ENCODE measurements around the gene RBMS3. TPM values are rescaled to one million over a fixed set of nuclear protein-coding genes. Genes with fewer than 3 reads are reported as not detected.

The RBMS3 gene
- total RNA-seq, 6 donors from 2014 or later: 39.8 to 102 (median 57.2) TPM

GRCh38 chr3:29249829-29250345 lies 31.0 kb upstream of the RBMS3 start:
- Histone ChIP-seq H3K36me3 (no peaks in the 10 kb centered on the region), H3K27ac (no peak overlapping the region), H3K27me3 (no peaks in the 10 kb centered on the region), H3K4me3 (no peak overlapping the region), H3K4me1 (no peaks in the 10 kb centered on the region), H3K9me3 (no peaks in the 10 kb centered on the region)
- no peak for ATAC-seq (ENCODE audit: low FRiP score in 2 of 2)
- TF ChIP-seq POLR2AphosphoS5 (IDR thresholded peaks at IDR 0.05) (no peak), EP300 (IDR thresholded peaks at IDR 0.05) (no peak), POLR2A (IDR thresholded peaks at IDR 0.05) (no peak), CTCF (IDR thresholded peaks at IDR 0.05) (no peak)
- no peak for DNase-seq
- WGBS, 2 donors: 91 to 92% methylated on average over 6 of the region's 6 CpGs

DNA sequence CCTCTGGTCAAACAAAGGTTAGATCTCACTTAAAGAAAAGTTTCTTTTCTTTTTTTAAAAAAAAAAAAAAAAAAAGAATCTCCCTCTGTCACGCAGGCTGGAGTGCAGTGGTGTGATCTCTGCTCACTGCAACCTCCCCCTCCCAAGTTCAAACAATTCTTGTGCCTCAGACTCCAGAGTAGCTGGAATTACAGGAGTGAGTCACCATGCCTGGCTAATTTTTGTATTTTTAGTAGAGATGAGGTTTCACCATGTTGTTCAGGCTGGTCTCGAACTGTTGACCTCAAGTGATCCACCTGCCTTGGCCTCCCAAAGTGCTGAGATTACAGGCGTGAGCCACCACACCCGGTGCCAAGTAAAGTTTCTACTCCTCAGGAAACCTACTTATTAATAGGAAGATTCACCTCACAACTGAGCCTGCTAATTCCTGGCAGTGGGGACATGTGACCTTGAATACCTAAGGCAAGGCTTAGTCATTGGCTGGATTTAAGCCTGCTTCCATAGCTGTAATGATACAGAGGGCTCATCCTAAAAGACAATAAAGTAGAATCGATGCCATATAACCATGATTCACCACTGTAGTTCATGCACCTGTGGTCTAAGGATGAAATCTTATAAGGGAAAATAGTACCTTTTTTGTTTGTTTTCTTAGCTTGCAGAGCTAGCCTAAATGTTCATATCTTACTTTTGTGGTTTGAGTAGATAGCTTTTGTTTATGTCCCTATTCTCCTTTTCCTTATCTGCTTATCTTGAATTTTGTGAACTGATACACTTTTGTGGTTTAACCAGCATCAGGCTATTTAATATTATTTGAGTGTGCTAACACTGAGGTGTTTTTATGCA lies 24.8 kb upstream of the RBMS3 start:
- H3K27me3 ChIP-seq: no peaks in the 10 kb centered on the region
- H3K36me3 ChIP-seq: no peaks in the 10 kb centered on the region
- H3K4me3 ChIP-seq: no peak overlapping the region
- no peak for ATAC-seq (ENCODE audit: low FRiP score in 2 of 2)
- TF ChIP-seq EP300 (IDR thresholded peaks at IDR 0.05): no peak
- TF ChIP-seq CTCF (IDR thresholded peaks at IDR 0.05): no peak
- no peak for TF ChIP-seq POLR2AphosphoS5 (IDR thresholded peaks at IDR 0.05)
- no peak for TF ChIP-seq POLR2A (IDR thresholded peaks at IDR 0.05)
- no peak overlapping the region for H3K27ac ChIP-seq
- 89 to 93% methylated on average over 5 of the region's 5 CpGs for WGBS, 2 donors
- H3K9me3 ChIP-seq: no peaks in the 10 kb centered on the region
- DNase-seq: no peak
- H3K4me1 ChIP-seq: no peaks in the 10 kb centered on the region

DNA sequence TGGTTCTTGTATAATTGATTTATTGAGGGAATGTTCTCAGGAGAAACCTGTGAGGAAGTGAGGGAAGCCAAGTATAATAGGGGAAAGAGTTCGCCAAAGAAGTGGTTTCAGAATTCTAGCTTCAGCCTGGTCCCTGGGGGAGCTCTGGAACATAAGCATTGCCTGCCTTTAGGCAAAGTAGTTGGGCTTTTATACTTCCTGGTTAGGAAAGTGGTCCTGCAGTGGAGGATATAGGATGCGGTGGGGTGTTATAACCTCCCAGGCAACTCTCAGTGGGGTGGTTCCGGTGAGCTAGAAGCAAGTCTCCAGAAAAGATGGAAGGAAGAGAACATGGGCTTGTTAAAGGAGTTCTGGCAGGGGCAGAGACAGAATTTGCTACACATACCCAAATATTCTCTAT lies 22.7 kb upstream of the RBMS3 start:
- no peak overlapping the region for H3K27ac ChIP-seq
- no peak overlapping the region for H3K4me3 ChIP-seq
- TF ChIP-seq CTCF (IDR thresholded peaks at IDR 0.05) (no peak), EP300 (IDR thresholded peaks at IDR 0.05) (no peak), POLR2AphosphoS5 (IDR thresholded peaks at IDR 0.05) (no peak), POLR2A (IDR thresholded peaks at IDR 0.05) (no peak)
- ATAC-seq (ENCODE audit: low FRiP score in 2 of 2) (no peak), DNase-seq (no peak)
- no peaks in the 10 kb centered on the region for H3K36me3 ChIP-seq
- H3K4me1 ChIP-seq: no peaks in the 10 kb centered on the region
- no peaks in the 10 kb centered on the region for H3K27me3 ChIP-seq
- 91 to 97% methylated on average over 3 of the region's 3 CpGs for WGBS, 2 donors
- H3K9me3 ChIP-seq: no peaks in the 10 kb centered on the region

GRCh38 chr3:29261119-29261518 lies 19.8 kb upstream of the RBMS3 start:
- TF ChIP-seq CTCF (IDR thresholded peaks at IDR 0.05) (no peak), EP300 (IDR thresholded peaks at IDR 0.05) (no peak), POLR2AphosphoS5 (IDR thresholded peaks at IDR 0.05) (no peak), POLR2A (IDR thresholded peaks at IDR 0.05) (no peak)
- Histone ChIP-seq H3K27me3 (no peaks in the 10 kb centered on the region), H3K27ac (no peak overlapping the region), H3K4me1 (no peaks in the 10 kb centered on the region), H3K4me3 (no peak overlapping the region), H3K36me3 (no peaks in the 10 kb centered on the region), H3K9me3 (no peaks in the 10 kb centered on the region)
- no peak for DNase-seq
- 68 to 75% methylated on average over 2 of the region's 2 CpGs for WGBS, 2 donors
- no peak for ATAC-seq (ENCODE audit: low FRiP score in 2 of 2)

GRCh38 chr3:29263476-29263875 lies 17.4 kb upstream of the RBMS3 start:
- H3K4me3 ChIP-seq: no peak overlapping the region
- no peak for TF ChIP-seq CTCF (IDR thresholded peaks at IDR 0.05)
- no peak for TF ChIP-seq EP300 (IDR thresholded peaks at IDR 0.05)
- no peak for TF ChIP-seq POLR2AphosphoS5 (IDR thresholded peaks at IDR 0.05)
- no peak for TF ChIP-seq POLR2A (IDR thresholded peaks at IDR 0.05)
- ATAC-seq (ENCODE audit: low FRiP score in 2 of 2): no peak
- no peak overlapping the region for H3K27ac ChIP-seq
- H3K4me1 ChIP-seq: no peaks in the 10 kb centered on the region
- no peaks in the 10 kb centered on the region for H3K36me3 ChIP-seq
- no peaks in the 10 kb centered on the region for H3K27me3 ChIP-seq
- DNase-seq: no peak
- H3K9me3 ChIP-seq: no peaks in the 10 kb centered on the region
- 89% methylated on average over 4 of the region's 4 CpGs for WGBS, 2 donors

Measured in upper lobe of left lung (tissue), 6 donors.